ENCODE data around the gene FAM20A. TPM values are rescaled to one million over a fixed set of nuclear protein-coding genes. Genes with fewer than 3 reads are reported as not detected.

FAM20A gene
- total RNA-seq, 1 donor from 2014 or later, result 0.44 TPM

DNA sequence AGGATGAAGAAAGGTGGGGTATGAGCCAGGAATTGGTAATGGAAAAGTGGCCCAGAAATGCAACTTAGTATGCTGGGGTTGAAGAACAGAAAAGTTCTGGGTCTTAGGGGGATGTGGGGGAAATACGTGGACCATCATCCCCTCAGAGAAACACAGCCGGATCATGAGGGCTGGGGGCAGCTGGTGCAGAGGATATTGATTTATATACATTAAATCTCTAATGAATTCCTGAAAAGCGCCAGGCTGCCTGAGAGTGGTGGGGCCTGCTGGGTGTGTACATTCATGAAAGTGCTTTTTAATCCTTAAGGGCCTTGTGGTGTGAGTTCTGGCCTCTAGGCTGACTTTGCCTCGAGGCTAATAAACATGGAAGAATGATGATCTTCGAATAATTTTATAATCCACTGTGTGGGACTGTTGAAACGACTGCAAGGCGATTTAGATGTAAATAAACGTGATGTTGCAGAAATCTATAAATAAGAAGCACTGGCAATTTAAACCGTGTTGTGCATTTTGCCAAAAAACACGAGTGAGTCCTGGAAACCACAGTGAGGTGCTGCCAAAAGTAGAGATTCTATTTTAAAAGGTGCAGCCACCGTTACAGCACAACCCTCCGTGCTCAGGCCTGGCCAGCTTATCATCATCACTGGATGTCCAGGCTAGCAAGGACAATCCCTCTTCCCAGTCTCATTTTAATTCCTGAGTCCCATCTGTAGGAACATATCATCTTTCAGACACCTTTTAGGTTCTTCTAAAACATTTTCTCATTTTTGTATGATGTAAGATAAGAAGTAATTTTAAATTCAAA lies 56.9 kb downstream of the FAM20A start:
- no peak overlapping the region for H3K27ac Mint-ChIP-seq (ENCODE audit: unreplicated experiment)
- peaks cover 2% of the 10 kb centered on the region for H3K4me1 Mint-ChIP-seq (ENCODE audit: unreplicated experiment)
- H3K36me3 Mint-ChIP-seq (ENCODE audit: low read depth, unreplicated experiment), result peaks cover 25% of the 10 kb centered on the region

GRCh38 chr17:68542698-68543463 lies 58.3 kb downstream of the FAM20A start:
- DNase-seq (ENCODE audit: low spot score), result no peak
- TF ChIP-seq, protein P1, sequence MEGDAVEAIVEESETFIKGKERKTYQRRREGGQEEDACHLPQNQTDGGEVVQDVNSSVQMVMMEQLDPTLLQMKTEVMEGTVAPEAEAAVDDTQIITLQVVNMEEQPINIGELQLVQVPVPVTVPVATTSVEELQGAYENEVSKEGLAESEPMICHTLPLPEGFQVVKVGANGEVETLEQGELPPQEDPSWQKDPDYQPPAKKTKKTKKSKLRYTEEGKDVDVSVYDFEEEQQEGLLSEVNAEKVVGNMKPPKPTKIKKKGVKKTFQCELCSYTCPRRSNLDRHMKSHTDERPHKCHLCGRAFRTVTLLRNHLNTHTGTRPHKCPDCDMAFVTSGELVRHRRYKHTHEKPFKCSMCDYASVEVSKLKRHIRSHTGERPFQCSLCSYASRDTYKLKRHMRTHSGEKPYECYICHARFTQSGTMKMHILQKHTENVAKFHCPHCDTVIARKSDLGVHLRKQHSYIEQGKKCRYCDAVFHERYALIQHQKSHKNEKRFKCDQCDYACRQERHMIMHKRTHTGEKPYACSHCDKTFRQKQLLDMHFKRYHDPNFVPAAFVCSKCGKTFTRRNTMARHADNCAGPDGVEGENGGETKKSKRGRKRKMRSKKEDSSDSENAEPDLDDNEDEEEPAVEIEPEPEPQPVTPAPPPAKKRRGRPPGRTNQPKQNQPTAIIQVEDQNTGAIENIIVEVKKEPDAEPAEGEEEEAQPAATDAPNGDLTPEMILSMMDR (IDR thresholded peaks at IDR 0.05; ENCODE audit: unreplicated experiment), result no peak
- Mint-ChIP-seq H3K36me3 (ENCODE audit: low read depth, unreplicated experiment) (peaks cover 34% of the 10 kb centered on the region), H3K27ac (ENCODE audit: unreplicated experiment) (peak overlapping the region; percentile 31), H3K4me3 (ENCODE audit: unreplicated experiment) (no peak overlapping the region), H3K27me3 (ENCODE audit: unreplicated experiment) (peaks cover 3% of the 10 kb centered on the region), H3K9me3 (ENCODE audit: unreplicated experiment) (no peaks in the 10 kb centered on the region), H3K4me1 (ENCODE audit: unreplicated experiment) (peaks cover 4% of the 10 kb centered on the region)

More for the DNA sequence above, 56.9 kb downstream of the FAM20A start:
- TF ChIP-seq, protein P1 (IDR thresholded peaks at IDR 0.05; ENCODE audit: unreplicated experiment), result no peak
- no peaks in the 10 kb centered on the region for H3K9me3 Mint-ChIP-seq (ENCODE audit: unreplicated experiment)
- no peak overlapping the region for H3K4me3 Mint-ChIP-seq (ENCODE audit: unreplicated experiment)
- no peak for DNase-seq (ENCODE audit: low spot score)
- H3K27me3 Mint-ChIP-seq (ENCODE audit: unreplicated experiment), result peaks cover 3% of the 10 kb centered on the region

- Mint-ChIP-seq H3K27ac (ENCODE audit: unreplicated experiment) (no peak overlapping the region), H3K4me1 (ENCODE audit: unreplicated experiment) (peaks cover 4% of the 10 kb centered on the region), H3K27me3 (ENCODE audit: unreplicated experiment) (peaks cover 3% of the 10 kb centered on the region), H3K36me3 (ENCODE audit: low read depth, unreplicated experiment) (peaks cover 34% of the 10 kb centered on the region), H3K4me3 (ENCODE audit: unreplicated experiment) (no peak overlapping the region), H3K9me3 (ENCODE audit: unreplicated experiment) (no peaks in the 10 kb centered on the region)
- TF ChIP-seq, protein P1 (IDR thresholded peaks at IDR 0.05; ENCODE audit: unreplicated experiment), result no peak
- DNase-seq (ENCODE audit: low spot score), result no peak
These were observed 59.4 kb downstream of the FAM20A start for GRCh38 chr17:68541816-68542215.

DNA sequence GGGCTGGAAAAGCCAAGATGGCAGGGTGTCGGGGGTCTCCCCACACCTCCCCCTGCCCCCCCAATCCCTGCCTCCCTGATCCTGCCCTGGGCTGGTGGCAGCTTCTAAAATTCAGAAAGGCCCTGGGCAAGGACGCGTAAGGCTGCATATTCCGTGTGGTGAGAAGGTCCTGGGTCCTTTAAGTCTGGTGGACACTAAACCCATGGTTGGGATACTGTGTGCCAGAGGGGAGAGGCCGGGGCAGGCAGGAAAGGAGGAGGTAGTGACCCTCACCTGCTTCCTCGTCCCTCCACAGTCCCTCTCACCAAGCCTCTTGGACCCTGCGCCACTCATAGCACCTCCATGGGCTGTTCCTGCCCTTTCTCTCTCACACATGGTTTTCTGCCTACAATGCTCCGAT lies 60.2 kb downstream of the FAM20A start:
- peaks cover 30% of the 10 kb centered on the region for H3K36me3 Mint-ChIP-seq (ENCODE audit: low read depth, unreplicated experiment)
- no peak overlapping the region for H3K4me3 Mint-ChIP-seq (ENCODE audit: unreplicated experiment)
- TF ChIP-seq, protein P1 (IDR thresholded peaks at IDR 0.05; ENCODE audit: unreplicated experiment), result no peak
- H3K9me3 Mint-ChIP-seq (ENCODE audit: unreplicated experiment), result no peaks in the 10 kb centered on the region
- no peak for DNase-seq (ENCODE audit: low spot score)
- peaks cover 4% of the 10 kb centered on the region for H3K4me1 Mint-ChIP-seq (ENCODE audit: unreplicated experiment)
- peaks cover 3% of the 10 kb centered on the region for H3K27me3 Mint-ChIP-seq (ENCODE audit: unreplicated experiment)
- no peak overlapping the region for H3K27ac Mint-ChIP-seq (ENCODE audit: unreplicated experiment)
